ENCODE measurements around the gene BTBD7.

Gene BTBD7

DNA sequence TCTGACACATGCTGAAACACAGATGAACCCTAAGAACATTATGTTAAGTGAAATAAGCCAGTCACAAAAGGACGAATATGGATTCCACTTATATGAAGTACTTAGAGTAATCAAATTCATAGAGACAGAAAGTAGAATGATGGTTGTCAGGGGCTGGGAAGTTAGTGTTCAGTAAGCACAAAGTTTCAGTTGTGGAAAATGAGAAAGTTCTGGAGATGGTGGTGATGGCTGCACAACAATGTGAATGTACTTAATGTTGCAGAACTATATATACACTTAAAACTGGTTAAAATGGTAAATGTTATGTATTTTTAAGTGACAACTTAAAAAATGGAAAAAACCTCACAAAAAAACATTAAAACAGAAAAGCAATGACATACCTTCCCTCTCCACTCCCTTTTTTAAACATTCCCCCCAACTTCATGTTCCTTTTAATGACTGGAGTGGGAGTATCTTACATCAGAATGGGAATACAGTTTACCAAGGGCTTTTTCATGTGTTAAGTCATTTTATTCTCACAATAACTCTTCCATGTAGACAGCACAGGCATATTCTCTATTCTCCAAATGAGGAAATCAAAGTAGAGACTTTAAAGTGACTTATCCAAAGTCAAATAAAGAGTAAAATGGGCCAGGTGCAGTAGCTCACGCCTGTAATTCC is 24.0 kb downstream of the BTBD7 start:
- H3K27ac ChIP-seq, result no peak overlapping the region
- TF ChIP-seq ZFX (IDR thresholded peaks at IDR 0.05), result no peak
- no peak for TF ChIP-seq CTCF (conservative IDR thresholded peaks at IDR 0.05)

DNA sequence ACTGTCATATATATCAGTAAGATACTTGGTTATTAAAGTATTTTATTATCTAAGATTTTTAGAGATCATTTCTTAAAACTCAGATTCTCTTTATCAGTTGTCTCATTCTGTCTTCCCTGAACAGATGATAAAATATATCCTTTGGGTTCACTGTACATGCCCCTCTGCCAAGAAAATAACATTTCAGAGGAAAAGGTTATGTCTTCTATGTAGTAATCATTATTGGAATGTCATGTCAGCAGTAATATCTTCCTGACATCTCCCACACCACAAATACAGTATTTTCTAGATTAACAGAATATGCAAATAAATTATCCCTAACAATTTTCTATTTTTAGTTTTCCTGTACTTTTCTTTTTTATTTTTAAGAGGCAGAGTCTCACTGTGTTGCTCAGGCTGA is 26.0 kb downstream of the BTBD7 start:
- TF ChIP-seq CTCF (conservative IDR thresholded peaks at IDR 0.05) (no peak), ZFX (IDR thresholded peaks at IDR 0.05) (no peak)
- no peak overlapping the region for H3K27ac ChIP-seq

GRCh38 chr14:93305725-93306418 is 27.0 kb downstream of the BTBD7 start:
- no peak for TF ChIP-seq CTCF (conservative IDR thresholded peaks at IDR 0.05)
- no peak for TF ChIP-seq ZFX (IDR thresholded peaks at IDR 0.05)
- H3K27ac ChIP-seq, result no peak overlapping the region

DNA sequence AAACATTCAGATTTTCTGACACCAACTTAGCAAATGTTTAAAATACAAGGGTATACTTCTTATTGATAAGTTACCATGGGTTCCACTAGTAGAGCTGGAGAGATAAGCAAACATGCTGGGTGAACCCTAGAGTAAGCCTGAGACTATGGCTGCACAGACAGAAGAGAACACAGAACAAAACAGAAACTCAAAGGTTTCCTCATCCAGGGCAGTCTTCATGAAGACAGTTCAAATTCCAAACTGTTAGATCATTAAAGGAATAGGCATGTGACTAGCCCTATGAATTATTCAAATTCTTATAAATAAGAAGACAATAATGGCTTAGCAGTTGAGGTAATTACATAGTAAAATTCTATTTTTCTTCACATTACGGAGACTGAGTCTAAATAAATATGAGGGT is 28.1 kb downstream of the BTBD7 start:
- TF ChIP-seq CTCF (conservative IDR thresholded peaks at IDR 0.05) (no peak), ZFX (IDR thresholded peaks at IDR 0.05) (no peak)
- H3K27ac ChIP-seq, result no peak overlapping the region

GRCh38 chr14:93303659-93304058 is 29.2 kb downstream of the BTBD7 start:
- no peak overlapping the region for H3K27ac ChIP-seq
- no peak for TF ChIP-seq CTCF (conservative IDR thresholded peaks at IDR 0.05)
- no peak for TF ChIP-seq ZFX (IDR thresholded peaks at IDR 0.05)

DNA sequence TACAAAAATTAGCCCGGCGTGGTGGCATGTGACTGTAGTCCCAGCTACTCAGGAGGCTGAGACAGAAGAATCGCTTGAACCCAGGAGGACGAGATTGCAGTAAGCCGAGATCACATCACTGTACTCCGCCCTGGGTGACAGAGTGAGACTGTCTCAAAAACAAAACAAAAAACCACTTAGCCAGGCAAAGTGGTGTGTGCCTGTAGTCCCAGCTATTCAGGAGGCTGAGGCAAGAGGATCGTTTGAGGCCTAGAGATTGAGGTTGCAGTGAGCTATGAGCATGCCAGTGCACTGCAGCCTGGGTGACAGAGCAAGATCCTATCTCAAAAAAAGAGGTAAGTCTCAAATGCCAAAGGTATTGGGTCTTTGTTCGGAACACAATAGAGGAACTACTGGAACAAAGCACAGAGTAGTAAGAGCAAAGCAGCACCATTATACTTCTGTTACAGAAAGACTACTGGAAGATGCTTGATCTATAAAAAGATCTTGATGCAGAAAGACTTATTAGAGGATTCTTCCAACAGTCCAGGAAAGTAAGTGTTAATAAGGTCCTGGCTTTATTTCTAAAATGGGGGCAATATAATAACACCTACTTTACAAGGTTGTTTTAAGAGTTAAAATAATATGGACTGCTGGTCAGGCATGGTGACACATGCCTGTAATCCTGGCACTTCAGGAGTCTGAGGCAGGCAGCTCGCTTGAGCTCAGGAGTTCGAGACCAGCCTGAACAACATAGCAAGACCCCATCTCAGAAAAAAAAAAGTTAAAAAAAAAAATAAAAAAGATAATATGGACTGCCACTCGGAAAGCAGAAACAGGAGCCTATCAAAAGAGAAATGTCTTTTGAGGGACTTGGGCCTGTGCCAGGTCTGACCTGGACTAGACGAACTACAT is 29.9 kb downstream of the BTBD7 start:
- H3K27ac ChIP-seq, result no peak overlapping the region
- TF ChIP-seq ZFX (IDR thresholded peaks at IDR 0.05), result no peak

DNA sequence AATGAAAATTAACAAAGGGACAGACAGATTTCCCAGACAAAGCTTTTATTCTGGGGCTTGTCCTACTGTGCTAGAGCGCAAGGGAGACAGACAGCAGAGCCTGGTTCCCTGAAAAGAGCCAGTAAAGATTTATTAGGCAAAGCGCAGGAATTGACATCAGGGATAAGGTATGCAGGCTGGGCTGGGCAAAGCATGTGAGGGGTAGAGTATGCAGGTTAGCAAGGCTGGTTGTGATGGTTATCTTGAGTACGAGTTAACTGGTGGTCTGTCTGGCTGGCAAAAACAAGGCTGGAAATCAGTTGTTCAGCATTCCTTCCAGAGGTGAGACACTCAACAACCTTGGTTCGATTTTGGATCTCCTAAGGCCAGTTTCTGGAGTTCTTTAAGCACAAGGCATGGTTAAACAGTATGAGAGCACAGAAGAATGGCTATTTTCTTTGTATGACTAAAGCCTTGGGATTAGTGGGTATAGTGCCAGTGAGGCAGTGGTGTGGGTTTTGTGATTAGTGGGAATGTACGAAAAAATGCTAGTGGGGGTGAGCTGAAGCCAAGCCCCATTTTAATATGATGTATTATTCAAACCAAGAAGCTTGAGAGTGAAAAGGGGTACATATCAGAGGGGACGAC is 30.9 kb downstream of the BTBD7 start:
- no peak overlapping the region for H3K27ac ChIP-seq
- no peak for TF ChIP-seq CTCF (conservative IDR thresholded peaks at IDR 0.05)
- TF ChIP-seq ZFX (IDR thresholded peaks at IDR 0.05), result no peak
